K562 (cell line): Measurements from ENCODE around the gene TIMM44. TPM values are rescaled to one million over a fixed set of nuclear protein-coding genes. Genes with fewer than 3 reads are reported as not detected.

Experiments used
- ARID1B ChIP-seq: fragments of 450-650 bp; IDR thresholded peaks from 2 replicates; pipeline ENCODE4 v1.6.1; 2016; ENCODE audit warnings: antibody characterized with exemption, mild to moderate bottlenecking, inconsistent platforms
- ATF7 ChIP-seq: fragments of 450-650 bp; IDR thresholded peaks from 2 replicates; pipeline ENCODE4 v1.7.1; 2014; ENCODE audit warnings: mild to moderate bottlenecking, moderate library complexity
- CREM ChIP-seq: IDR thresholded peaks from 2 replicates; pipeline ENCODE4 v1.6.1; 2014; ENCODE audit warnings: antibody characterized with exemption, low read depth
- DPF2 ChIP-seq: fragments of 450-650 bp; IDR thresholded peaks from 2 replicates; pipeline ENCODE4 v1.6.1; 2016
- LARP7 ChIP-seq: fragments of 450-650 bp; IDR thresholded peaks from 2 replicates; pipeline ENCODE4 v1.6.1; 2016
- MAFF ChIP-seq: IDR thresholded peaks from 2 replicates; pipeline ENCODE4 v1.6.1; 2012; ENCODE audit warnings: low read length, improper control_type of control experiment
- MAFG ChIP-seq: fragments of 450-650 bp; conservative IDR thresholded peaks from 2 replicates; pipeline ENCODE4 v1.6.1; 2016; ENCODE audit warnings: missing genetic modification characterization, missing compliant biosample characterization
- NFE2 ChIP-seq: IDR thresholded peaks from 2 replicates; pipeline ENCODE4 v1.6.1; 2014; ENCODE audit warnings: antibody characterized with exemption, low read depth
- SMARCE1 ChIP-seq: fragments of 450-650 bp; IDR thresholded peaks from 2 replicates; pipeline ENCODE4 v1.7.1; 2016; ENCODE audit warnings: mild to moderate bottlenecking
- TCF7 ChIP-seq: sonication (generic); IDR thresholded peaks from 2 replicates; pipeline ENCODE4 v1.6.1; 2016; ENCODE audit warnings: antibody characterized with exemption, borderline replicate concordance
- ZBTB8A ChIP-seq: fragments of 450-650 bp; IDR thresholded peaks from 2 replicates; pipeline ENCODE4 v1.6.1; 2018; ENCODE audit warnings: mild to moderate bottlenecking, moderate library complexity; ENCODE audit not compliant: partially characterized antibody
- ZFX ChIP-seq: sonication (generic); formaldehyde crosslinking; IDR thresholded peaks from 2 replicates; pipeline ENCODE4 v1.8.0; 2022; ENCODE audit warnings: mild to moderate bottlenecking, missing genetic modification reagents, moderate library complexity
- ZNF121 ChIP-seq: sonication (generic); formaldehyde crosslinking; conservative IDR thresholded peaks from 2 replicates; pipeline ENCODE4 v1.8.0; 2022; ENCODE audit warnings: missing genetic modification reagents
- ZNF224 ChIP-seq: sonication (generic); formaldehyde crosslinking; IDR thresholded peaks from 2 replicates; pipeline ENCODE4 v1.8.0; 2022; ENCODE audit warnings: mild to moderate bottlenecking, missing genetic modification reagents
- polyA plus RNA-seq, 8 experiments: library from polyadenylated mRNA; depleted of rRNA in 4 of 8; stranded (reverse) in 5 of 8; unstranded in 3 of 8; fragments of >200 nt; fragmentation: Nextera tagmentation in 2 of 8; fragmentation: Illumina TruSeq in 1 of 8; extraction: Ambion mirVana in 2 of 8; extraction: Trizol in 1 of 8; gene quantifications; 2 replicates each; pipeline versions ENCODE4 v1.2.1 to v1.2.3, GENCODE V29; 2011 to 2014; ENCODE audit warnings: inconsistent platforms in 1 of 8, missing spikeins in 1 of 8
- total RNA-seq, 7 experiments: library from RNA; depleted of rRNA in 6 of 7; stranded (reverse); fragments of >200 nt in 6 of 7; fragmentation: Illumina TruSeq in 2 of 7; extraction: Trizol in 2 of 7; gene quantifications; 2 replicates each; pipeline versions ENCODE4 v1.2.1 to v1.2.3, GENCODE V29; 2011 to 2021; ENCODE audit warnings: low replicate concordance in 1 of 7
- TF ChIP-seq, protein P1 (sequence below): fragments of 250-450 bp; sonication (Bioruptor Pico); IDR thresholded peaks from 2 replicates; pipeline ENCODE4 v1.8.0; 2022; ENCODE audit warnings: inconsistent platforms
- TF ChIP-seq, protein P2 (sequence below), 2 experiments: fragments of 450-650 bp in 1 of 2; sonication (generic) in 1 of 2; formaldehyde crosslinking in 1 of 2; IDR thresholded peaks; 2 replicates each; pipeline versions ENCODE4 v1.7.1 to v1.9.0; 2016 to 2022; ENCODE audit warnings: inconsistent platforms in 1 of 2, mild to moderate bottlenecking in 1 of 2, missing genetic modification reagents in 1 of 2
- TF ChIP-seq, protein P3 (sequence below): sonication (generic); formaldehyde crosslinking; IDR thresholded peaks from 2 replicates; pipeline ENCODE4 v1.8.1; 2023; ENCODE audit warnings: mild to moderate bottlenecking, missing genetic modification reagents, moderate library complexity

TIMM44 gene
- total and polyA plus RNA-seq, 9 of the 15 experiments (the other 6 are each of a cell fraction or from before 2014, with no cell fraction given), result 10.3 to 231 (median 89.3) TPM

DNA sequence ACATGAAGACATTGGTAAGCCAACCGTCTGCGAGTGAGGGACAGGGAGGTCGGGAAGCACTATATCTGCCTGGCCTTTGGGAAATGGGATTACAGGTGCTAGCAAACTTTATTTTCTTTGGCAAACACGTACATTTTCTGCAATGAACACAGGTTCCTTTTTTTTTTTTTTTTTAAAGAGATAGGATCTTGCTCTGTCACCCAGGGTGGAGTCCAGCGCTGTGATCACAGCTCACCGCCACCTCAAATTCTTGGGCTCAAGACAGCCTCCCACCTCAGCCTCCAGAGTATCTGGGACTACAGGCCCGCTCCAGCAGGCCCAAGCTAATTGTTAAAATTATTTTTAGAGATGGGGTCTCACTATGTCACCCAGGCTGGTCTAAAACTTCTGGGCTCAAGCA, 37.7 kb upstream of the TIMM44 start (continued):
- TF ChIP-seq, protein P1, sequence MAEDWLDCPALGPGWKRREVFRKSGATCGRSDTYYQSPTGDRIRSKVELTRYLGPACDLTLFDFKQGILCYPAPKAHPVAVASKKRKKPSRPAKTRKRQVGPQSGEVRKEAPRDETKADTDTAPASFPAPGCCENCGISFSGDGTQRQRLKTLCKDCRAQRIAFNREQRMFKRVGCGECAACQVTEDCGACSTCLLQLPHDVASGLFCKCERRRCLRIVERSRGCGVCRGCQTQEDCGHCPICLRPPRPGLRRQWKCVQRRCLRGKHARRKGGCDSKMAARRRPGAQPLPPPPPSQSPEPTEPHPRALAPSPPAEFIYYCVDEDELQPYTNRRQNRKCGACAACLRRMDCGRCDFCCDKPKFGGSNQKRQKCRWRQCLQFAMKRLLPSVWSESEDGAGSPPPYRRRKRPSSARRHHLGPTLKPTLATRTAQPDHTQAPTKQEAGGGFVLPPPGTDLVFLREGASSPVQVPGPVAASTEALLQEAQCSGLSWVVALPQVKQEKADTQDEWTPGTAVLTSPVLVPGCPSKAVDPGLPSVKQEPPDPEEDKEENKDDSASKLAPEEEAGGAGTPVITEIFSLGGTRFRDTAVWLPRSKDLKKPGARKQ (CRISPR knock-in tag), result 0 out of 2 replicates have a peak, but pooled peaks have one; percentile 45
- TF ChIP-seq MAFF, result peak; percentile 51; the same call in 1 of the 2 replicates
- TF ChIP-seq ARID1B, result peak; percentile 38; the same call in 1 of the 2 replicates
- TF ChIP-seq ZFX (CRISPR knock-in tag), result peak; percentile 5; the same call in 1 of the 2 replicates
- TF ChIP-seq ZNF224 (CRISPR knock-in tag), result no peak
- TF ChIP-seq, protein P2, sequence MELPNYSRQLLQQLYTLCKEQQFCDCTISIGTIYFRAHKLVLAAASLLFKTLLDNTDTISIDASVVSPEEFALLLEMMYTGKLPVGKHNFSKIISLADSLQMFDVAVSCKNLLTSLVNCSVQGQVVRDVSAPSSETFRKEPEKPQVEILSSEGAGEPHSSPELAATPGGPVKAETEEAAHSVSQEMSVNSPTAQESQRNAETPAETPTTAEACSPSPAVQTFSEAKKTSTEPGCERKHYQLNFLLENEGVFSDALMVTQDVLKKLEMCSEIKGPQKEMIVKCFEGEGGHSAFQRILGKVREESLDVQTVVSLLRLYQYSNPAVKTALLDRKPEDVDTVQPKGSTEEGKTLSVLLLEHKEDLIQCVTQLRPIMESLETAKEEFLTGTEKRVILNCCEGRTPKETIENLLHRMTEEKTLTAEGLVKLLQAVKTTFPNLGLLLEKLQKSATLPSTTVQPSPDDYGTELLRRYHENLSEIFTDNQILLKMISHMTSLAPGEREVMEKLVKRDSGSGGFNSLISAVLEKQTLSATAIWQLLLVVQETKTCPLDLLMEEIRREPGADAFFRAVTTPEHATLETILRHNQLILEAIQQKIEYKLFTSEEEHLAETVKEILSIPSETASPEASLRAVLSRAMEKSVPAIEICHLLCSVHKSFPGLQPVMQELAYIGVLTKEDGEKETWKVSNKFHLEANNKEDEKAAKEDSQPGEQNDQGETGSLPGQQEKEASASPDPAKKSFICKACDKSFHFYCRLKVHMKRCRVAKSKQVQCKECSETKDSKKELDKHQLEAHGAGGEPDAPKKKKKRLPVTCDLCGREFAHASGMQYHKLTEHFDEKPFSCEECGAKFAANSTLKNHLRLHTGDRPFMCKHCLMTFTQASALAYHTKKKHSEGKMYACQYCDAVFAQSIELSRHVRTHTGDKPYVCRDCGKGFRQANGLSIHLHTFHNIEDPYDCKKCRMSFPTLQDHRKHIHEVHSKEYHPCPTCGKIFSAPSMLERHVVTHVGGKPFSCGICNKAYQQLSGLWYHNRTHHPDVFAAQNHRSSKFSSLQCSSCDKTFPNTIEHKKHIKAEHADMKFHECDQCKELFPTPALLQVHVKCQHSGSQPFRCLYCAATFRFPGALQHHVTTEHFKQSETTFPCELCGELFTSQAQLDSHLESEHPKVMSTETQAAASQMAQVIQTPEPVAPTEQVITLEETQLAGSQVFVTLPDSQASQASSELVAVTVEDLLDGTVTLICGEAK (IDR thresholded peaks at IDR 0.05), result peak; percentile 87
- TF ChIP-seq, protein P2 (CRISPR knock-in tag; IDR thresholded peaks at IDR 0.05), result no peak
- TF ChIP-seq DPF2, result peak; percentile 76
- TF ChIP-seq MAFG (tag), result peak; percentile 56
- no peak for TF ChIP-seq LARP7
- no peak for TF ChIP-seq ZBTB8A
- peak; percentile 33; the same call in 1 of the 2 replicates for TF ChIP-seq TCF7
- 0 out of 2 replicates have a peak, but pooled peaks have one; percentile 10 for TF ChIP-seq CREM
- 0 out of 2 replicates have a peak, but pooled peaks have one; percentile 17 for TF ChIP-seq ATF7
- TF ChIP-seq, protein P3, sequence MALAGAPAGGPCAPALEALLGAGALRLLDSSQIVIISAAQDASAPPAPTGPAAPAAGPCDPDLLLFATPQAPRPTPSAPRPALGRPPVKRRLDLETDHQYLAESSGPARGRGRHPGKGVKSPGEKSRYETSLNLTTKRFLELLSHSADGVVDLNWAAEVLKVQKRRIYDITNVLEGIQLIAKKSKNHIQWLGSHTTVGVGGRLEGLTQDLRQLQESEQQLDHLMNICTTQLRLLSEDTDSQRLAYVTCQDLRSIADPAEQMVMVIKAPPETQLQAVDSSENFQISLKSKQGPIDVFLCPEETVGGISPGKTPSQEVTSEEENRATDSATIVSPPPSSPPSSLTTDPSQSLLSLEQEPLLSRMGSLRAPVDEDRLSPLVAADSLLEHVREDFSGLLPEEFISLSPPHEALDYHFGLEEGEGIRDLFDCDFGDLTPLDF (CRISPR knock-in tag), result no peak
- peak; percentile 25; the same call in 1 of the 2 replicates for TF ChIP-seq SMARCE1
- peak; percentile 82 for TF ChIP-seq NFE2
- peak; percentile 60; the same call in 1 of the 2 replicates for TF ChIP-seq ZNF121 (CRISPR knock-in tag)
